ENCODE results near the gene CHAD.
"Not testable (repeated sequence)": the region's sequence is repeated elsewhere in the genome, so short reads cannot be mapped to it uniquely, and the experiment has no call there.

CHAD gene

DNA sequence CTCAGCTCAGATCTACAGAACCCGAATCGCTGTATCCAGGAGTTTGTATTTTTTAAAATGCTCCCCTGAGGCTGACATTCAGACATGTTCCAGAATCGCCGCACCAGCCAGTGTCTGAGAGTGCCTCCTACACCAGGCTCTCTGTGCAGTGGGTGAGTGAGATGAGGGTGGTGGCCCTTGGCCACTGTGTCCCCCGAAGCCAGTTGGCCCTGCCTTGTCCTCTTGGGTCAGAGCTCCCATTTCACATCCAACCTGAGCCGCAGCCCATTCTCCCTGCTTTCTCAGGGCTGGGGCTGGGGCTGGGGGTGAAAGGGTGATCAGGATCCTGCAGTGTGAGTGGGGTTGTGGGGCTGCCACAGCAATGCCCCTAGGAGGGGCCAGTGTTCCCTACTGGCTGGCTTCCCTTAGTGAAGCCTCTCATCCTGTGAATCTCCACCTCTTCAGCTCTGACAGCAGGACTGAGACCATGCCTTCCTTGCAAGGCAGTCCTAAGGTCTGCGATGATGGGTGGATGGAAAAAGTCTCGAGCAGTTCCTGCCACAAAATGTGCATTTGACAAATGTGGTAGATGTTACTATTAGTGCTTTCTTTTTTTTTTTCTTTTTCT, 26.6 kb upstream of the CHAD start:
- DNase-seq (ENCODE audit: low read depth in 4 of 4, low spot score in 1 of 4): no peak

GRCh38 chr17:50493744-50494143, 25.1 kb upstream of the CHAD start:
- DNase-seq (ENCODE audit: low read depth in 4 of 4, low spot score in 1 of 4): no peak

- DNase-seq (ENCODE audit: low read depth in 4 of 4, low spot score in 1 of 4): no peak
Measured at GRCh38 chr17:50492214-50492613, 23.5 kb upstream of the CHAD start.

GRCh38 chr17:50491505-50491904, 22.8 kb upstream of the CHAD start:
- DNase-seq (ENCODE audit: low read depth in 4 of 4, low spot score in 1 of 4): no peak

GRCh38 chr17:50488880-50489279, 20.2 kb upstream of the CHAD start:
- no peak for DNase-seq (ENCODE audit: low read depth in 4 of 4, low spot score in 1 of 4)

DNA sequence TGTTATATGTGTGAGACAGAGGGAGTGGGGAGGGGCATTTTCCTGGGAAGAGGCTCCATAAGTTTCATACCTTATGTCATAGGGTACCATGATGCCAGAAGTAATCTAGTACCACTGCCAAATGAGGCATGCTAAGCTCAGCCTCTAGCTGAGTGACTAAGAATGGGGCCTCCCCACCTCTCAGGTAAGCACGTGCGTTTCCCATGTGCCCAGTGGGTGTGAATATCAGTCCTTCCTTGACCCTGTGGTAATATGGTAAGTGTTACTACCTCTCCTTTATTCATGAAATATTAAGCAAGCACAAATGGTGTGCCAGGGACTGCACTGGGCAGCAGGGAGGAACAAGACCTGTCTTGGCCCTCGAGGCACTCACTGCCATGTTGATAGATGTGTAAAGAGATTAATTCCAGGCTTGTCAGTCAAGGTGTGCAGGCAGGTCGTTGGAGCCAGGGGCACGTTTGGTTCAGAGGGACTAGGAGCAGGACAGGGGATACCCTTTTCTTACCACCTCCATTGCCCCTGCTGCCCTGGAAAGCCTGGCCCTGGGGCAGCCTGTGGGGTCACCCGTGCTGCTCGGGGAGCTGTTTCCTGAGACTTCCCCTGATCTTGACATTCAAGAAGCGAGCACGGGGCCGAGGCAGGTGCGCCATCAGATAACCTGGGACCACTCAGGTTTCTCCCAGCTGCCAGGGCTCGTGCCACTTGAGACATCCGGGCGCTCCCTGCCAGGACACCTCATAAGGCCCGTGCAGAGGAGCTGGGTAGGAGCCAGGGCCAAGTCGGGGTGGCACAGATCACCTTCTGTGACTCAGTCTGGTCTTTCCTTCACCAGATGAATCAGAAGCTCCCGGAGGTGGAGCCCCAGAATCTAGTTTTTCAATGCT, 18.8 kb upstream of the CHAD start:
- no peak for DNase-seq (ENCODE audit: low read depth in 4 of 4, low spot score in 1 of 4)

- DNase-seq (ENCODE audit: low read depth in 4 of 4, low spot score in 1 of 4): no peak
Measured at GRCh38 chr17:50484386-50485155, 15.9 kb upstream of the CHAD start.

DNA sequence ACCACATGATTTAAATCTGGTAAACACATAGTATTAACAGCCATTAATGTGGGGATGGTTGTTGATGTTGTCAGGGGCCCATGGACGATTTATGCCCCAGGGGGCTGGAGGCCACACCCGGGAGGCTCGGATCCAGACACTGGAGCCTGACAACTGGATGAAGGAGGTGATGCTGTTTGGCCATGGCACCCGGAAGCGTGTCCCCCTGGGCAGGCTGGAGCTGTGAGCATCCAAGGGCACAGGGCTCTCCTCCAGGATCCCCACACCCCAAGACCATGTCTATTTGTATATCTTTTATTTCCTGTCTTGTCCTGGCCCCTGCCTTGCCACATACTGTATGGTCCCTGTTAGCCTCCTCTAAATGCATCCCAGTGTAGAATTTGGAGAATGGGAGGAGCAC, 14.6 kb upstream of the CHAD start:
- DNase-seq (ENCODE audit: low read depth in 4 of 4, low spot score in 1 of 4): no peak

DNA sequence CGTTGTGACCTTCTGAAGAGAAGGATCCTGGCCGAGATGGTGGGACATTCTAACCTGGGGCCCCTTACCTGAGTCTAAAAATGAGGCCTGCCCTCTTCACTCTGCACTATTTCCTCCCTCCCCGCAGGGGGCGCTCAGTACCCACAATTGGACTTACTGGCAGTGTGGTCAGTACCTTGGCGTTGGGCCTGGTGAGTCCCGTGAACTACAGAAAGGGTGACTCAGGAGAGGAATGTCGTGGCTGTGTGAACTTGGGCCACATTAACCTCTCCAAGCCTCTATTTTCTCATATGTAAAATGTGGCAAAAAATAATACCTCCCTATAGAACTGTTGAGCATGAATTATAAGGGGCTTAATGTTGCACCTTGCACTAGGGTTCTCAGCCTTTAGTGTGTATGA, 13.8 kb upstream of the CHAD start:
- peak; percentile 49 to 65 (median 52) for DNase-seq (ENCODE audit: low read depth in 4 of 4, low spot score in 1 of 4)

GRCh38 chr17:50482110-50482509, 13.4 kb upstream of the CHAD start:
- DNase-seq (ENCODE audit: low read depth in 4 of 4, low spot score in 1 of 4): no peak

DNA sequence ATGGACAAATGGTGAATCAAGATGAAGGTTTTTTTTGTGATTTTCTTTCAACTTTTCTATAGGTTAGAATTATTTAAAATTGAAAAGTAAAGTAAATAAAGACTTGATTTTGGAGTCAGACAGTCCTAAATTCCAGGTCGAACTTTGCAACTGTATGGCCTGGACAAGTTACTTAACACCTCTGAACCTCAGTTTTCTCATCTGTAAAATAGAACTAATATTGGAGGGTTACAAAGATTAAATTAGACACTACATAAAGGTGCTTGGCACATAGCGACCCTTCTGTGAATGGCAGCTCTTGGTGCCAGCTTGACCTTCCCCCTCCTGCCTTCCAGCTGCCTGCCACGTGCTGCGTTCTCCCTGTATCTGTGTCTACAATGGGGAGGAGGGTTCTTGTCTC, 13.0 kb upstream of the CHAD start:
- DNase-seq (ENCODE audit: low read depth in 4 of 4, low spot score in 1 of 4): no peak

DNA sequence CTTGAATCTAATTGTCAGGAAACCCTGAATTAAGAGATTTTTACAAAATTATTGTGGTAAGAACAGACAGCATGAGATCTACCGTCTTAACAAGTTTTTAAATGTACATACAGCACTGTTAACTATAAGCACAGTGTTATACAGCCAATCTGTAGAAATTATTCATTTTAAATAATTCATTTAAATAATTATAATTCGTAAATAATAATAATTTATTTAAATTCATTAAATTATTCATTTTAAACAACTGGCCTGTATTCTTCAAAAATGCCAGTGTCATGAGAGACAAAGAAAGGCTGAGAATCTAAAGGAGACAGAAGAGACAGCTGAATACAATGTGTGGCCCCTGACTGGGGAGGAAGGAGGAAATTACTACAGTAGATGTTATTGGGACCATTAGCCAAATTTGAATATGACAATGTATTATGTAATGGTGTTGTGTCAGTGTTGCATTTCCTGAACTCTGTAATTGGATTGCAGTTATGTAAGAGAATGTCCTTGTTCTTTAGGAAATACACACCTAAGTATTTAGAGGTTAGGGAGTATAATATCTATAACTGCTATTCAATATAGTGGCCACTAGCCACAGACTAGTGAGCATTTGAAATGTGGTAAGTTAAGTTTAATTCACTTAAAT, 12.3 kb upstream of the CHAD start:
- DNase-seq (ENCODE audit: low read depth in 4 of 4, low spot score in 1 of 4): no peak

DNA sequence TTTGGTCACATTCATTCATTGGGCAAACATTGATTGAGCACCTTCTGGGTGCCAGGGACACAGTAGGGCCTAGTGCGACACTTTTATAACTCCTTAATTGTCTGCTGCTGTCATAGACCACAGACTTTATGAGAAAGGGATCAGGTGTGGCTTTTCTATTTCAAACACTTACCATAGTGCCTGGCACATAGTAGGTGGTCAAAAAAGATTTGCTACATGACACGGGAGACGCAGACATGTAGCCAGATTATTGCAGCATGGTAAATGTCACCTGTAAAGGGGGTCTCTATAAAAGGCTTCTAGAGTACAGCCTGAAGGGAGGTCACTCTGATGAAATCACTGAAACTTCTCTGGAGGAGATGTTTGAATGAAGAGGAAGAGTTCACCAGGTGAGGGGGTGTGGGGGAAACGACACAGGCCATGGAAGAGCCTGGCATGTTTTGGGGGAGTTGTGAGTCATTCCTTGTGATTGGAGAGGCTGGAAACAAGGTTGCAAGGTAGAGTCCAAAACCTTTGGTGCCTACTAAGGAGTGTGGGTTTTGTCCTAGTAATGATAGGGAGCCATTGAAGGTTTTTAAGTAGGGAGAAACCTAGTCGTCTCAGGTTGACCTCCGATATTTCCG, 11.6 kb upstream of the CHAD start:
- DNase-seq (ENCODE audit: low read depth in 4 of 4, low spot score in 1 of 4): no peak

DNA sequence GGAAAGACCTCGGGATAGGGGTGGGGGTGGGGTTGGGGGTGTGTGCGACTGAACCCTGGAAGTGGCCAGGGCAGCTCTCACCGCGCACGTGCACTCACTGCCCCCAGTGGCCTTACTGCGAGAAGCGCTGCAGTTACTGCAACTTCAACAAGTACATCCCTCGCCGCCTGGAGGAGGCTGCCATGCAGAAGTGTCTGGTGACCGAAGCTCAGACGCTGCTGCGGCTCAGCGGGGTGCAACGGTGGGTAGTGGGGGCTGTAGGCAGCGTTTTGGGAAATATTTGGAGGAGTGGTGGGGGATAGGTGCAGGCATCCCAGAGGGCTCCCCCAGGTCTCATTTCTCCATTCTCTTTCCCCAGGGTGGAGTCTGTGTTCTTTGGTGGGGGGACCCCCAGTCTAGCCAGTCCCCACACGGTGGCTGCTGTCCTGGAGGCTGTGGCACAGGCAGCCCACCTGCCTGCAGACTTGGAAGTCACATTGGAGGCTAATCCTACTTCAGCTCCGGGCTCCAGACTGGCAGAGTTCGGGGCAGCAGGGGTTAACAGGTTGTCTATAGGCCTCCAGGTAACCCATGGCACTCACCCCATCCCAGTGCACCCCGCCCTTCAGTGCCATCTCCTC, 11.0 kb upstream of the CHAD start:
- peak; percentile 26 to 60 (median 44) for DNase-seq (ENCODE audit: low read depth in 4 of 4, low spot score in 1 of 4)

DNA sequence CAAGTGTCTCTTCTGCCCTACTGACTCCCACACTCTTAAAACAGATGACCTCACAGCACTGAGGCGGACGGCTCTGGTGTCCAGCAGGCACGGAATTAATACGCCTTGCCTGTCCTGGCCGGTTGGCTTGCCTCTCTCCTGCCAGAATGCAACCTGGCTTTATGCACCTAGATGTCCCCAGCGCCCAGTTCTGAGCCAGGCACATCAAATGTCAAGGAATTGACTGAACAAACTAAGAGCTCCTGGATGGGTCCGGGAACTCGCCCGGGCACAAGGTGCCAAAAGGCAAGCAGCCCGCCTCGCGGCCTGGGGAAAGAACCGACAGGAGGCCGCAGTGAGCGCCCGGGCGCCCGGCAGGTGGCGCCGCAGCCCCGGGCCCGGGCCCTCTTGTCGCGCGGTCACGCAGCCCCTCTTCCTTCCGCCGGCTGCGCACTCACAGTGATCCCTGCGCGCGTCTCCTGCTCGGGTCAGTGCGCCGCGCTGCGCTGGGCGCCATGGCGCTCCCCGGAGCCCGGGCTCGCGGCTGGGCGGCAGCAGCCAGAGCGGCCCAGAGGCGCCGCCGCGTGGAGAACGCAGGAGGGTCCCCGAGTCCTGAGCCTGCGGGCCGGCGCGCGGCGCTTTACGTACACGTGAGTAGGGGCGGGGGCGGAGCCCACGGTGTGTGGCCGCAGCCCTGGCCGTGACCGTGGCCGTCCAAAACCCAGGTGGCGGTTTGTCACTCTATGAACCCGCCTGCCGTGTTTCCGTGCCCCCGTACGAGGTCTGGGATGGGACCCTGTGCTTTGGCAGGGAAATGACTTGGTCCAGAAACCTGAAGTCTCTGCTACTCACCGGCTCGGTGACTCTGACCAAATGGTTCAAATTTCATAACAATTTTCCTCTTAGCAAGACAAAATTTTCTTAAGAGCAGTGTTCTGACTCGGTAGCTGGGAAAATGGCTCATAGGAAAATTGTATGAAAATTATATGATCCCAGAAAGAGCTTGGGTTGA, 10.0 kb upstream of the CHAD start, which contains the start of gene RSAD1:
Gene RSAD1 (plus strand): TSS at position 470 of the 991 bp plus-strand sequence. CDS start 25 bp downstream, at position 495.
- peak; percentile 67 to 78 (median 71) for DNase-seq (ENCODE audit: low read depth in 4 of 4, low spot score in 1 of 4)

DNA sequence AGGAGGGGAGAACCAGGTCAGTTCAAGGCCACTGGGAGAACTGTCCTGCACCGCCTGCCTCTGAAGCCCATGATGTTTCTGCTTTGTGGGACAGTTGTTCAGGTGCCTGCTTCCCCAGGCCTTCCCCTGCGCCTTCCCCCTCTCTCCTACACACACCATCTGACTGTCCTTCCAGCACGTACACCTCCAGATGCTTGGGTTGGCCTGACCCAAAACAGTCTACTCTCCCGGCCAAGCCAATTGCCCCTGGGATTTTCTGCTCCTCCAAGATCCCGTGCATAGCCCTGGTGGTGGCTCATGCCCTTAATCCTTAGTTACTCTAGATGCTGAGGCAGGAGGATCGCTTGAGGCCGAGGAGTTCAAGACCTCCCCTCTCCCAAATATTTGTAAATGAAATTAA, 9.3 kb upstream of the CHAD start:
- no peak for DNase-seq (ENCODE audit: low read depth in 4 of 4, low spot score in 1 of 4)

GRCh38 chr17:50476545-50477315, 8.1 kb upstream of the CHAD start:
- DNase-seq (ENCODE audit: low read depth in 4 of 4, low spot score in 1 of 4): no peak

- not testable (repeated sequence) for DNase-seq (ENCODE audit: low read depth in 4 of 4, low spot score in 1 of 4)
Measured at GRCh38 chr17:50475775-50476544, 7.3 kb upstream of the CHAD start.
